Hindlimb muscle (tissue), 1 donor: ENCODE results near the gene SETD1A. TPM values are rescaled to one million over a fixed set of nuclear protein-coding genes. Genes with fewer than 3 reads are reported as not detected.
A peak's percentile ranks its signal among the peaks of the same experiment; 100 is the strongest.

ENCODE experiments used
- DNase-seq: peaks from one replicate; pipeline ENCODE4 v3.0.0-alpha.2; 2013
- polyA plus RNA-seq: library from polyadenylated mRNA; unstranded; fragments of 120-200 nt; gene quantifications from one replicate; pipeline ENCODE4 v1.2.1, GENCODE V29; 2013; ENCODE audit not compliant: insufficient read length

The SETD1A gene
- polyA plus RNA-seq: 15.1 TPM

DNA sequence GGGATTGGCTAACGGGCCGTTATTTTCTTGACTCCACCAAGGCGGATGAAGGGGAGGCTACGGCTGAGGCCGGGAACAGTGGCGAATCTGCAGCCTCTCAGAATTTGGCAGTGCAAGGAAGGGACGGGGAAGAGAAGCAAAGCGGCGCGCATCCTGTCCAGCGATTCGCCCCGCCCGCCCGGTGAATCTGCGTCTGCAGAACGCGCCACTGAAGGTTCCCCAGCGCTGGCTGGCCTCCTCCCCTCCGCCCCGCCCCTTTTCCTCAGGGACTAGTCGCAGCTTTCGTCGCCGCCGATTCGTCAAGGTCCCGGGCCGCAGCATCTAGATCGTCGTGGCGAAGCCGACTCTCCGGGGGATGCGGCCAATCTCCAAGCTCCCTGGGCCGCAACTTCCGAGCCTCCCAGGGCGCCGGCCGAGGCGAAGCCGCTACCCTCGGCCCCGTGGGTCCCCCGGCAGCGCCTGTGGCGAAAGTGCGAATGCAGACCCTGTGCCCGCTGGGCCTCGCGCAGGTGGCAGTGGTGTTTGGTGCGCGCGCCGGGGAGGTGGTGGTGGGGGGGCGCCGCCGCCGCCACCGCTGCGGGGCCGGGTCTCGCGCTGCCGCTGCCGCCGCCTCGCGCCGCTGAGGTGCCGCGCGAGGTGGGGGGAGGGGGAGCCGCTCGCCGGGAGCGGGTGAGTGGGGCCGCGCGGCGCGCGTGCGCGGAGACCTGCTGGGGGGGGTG lies at the start of gene SETD1A:
TSS of gene SETD1A (plus strand) at position 299 of the 719 bp plus-strand sequence. CDS start 978 bp downstream, outside the sequence.
- DNase-seq: peak; percentile 95

DNA sequence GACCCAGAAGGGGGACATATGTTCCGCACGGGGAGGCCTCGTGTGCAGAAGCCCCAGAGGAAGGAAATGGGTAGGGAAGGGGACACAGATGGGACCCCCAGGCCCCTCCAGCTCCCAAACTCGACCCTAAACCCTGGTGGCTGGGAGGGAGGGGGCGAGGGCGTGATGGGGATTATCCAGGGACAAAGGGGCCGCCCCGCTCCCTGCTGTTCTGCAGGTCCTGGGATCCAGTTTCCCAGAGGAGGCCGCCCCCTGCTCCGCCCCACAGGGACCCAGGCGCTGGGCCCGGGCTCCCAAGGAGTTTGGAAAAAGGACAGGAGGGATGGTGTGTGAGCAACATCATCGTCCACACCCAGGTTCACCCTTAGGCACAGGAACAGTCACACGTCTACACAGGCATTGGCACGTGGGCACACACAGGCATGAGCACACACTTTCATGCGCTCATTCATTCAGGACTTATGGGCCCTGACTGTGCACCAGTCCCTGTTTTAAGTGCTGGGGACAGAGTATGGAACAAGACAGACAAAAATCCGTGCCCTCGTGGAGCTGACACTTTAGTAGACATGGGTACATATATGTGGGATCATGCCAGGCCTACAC lies 47.0 kb upstream of the SETD1A start:
- no peak for DNase-seq

DNA sequence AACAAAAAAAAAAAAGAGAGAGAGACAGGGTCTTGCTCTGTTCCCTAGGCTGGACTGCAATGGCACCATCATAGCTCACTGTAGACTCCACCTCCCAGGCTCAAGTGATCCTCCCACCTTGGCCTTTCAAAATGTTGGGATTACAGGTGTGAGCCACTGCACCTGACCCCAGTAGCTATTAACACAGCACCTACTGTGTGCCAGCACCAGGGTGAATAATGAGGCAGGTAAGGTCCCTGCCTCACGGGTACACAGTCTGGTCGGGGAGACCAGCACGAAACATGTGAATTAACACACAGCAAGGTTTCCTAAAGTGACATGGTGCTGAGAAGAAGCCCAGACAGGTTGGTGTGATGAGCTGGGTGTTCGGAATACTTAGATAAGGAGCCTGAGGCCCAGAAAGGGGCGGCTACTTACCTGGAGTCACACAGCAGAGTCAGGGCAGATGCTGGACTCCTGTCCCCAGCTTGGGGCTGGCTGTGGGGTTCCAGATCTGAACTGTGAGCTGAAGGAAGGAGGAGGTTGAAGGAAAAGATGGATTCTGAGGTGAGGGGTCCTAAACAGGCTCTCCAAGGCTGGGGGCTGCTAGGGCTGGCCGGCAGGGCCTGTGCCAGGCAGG lies 44.7 kb upstream of the SETD1A start:
- DNase-seq: no peak

DNA sequence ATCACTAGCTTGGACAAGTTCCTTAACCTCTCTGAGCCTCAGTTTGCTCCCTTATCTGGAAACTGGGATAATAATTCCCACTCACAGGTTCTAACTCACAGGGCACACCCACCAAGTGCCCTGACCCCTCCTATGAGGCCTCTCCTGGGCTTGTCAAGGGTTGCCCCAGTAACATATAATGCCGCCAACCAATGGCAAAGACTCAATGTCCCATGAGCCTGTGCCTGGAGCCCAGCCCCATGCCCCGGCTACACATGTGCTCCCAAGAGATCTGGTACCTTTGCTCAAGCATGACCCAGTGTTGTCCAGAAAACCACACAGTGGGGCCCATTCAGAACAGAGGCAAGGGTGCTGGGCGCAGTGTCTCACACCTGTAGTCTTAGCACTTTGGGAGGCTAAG lies 42.7 kb upstream of the SETD1A start:
- DNase-seq: no peak

DNA sequence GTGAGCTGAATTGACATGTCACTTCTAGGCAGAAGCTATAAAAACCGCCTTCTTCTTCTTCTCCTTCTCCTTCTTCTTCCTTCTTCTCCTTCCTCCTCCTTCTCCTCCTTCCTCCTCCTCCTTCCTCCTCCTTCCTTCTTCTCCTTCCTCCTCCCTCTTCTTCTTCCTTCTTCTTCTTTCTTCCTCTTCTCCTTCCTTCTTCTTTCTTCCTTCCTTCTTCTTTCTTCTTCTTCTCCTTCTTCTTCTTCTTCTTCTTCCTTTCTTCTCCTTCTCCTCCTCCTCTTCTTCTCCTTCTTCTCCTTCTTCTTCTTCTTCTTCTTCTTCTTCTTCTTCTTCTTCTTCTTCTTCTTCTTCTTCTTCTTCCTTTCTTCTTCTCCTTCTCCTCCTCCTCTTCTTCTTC lies 38.9 kb upstream of the SETD1A start:
- no peak for DNase-seq

DNA sequence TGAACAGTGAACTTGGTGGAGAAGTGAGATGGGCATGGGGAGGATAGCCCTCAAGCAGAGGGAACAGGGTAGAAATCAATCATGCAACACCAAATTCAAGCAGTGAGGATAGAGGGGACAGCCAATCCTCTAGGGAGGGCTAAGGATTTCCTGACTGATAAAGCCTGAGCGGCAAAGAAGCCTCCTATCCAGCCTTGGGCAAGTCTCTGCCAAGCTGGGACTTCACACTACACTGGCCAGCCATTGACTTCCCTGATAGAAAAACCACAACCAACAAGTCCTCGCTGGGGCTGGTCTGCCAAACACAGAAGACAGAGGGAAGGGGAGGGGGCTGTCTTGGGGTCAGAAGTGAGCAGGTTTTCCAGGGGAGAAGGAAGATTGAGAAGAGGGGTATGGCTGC lies 36.7 kb upstream of the SETD1A start:
- no peak for DNase-seq

DNA sequence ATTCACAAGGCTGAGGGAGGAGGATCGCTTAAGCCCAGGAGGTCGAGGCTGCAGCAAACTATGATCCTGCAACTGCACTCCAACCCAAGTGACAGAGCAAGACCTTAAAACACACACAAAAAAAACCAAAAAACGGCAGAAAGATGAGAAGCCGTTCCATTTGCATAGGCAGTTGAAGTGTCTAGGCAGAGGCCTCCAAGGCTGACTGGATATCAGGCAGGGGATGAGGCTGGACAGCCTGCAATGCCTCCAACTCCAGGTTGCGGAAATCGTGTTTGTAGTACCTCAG lies 36.2 kb upstream of the SETD1A start:
- DNase-seq: no peak

DNA sequence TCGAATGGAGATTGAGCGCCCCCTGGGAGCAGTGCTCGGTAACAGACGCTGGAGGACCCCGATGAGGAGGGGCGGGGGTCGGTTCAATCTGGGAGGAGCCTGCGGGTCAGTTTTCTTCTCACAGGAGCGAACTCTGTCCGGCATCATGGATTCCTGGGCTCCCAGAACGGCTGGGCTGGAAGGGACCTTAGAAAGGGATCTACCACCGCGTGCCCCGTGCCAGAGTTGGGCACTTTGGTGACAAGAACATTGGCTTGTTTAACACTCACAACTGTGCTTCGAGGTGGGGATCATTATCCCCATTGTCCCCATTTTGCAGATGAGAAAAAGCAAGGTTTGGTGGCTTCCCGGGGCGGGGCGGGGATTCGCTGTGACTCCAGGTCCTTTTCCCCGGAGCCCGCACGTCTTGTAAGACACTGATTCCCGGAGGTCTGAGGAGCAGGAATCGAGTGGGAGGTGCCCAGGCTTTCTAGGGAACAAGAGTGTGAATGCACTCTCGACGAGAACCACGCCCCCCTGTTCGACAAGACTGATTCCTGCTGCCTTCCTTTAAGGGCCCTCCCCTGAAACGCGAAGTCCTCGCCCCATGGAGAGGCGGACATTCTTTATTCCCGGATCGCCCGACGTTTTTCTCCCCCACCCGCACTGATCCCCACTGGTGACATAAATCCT lies 35.7 kb upstream of the SETD1A start:
- peak; percentile 95 for DNase-seq

DNA sequence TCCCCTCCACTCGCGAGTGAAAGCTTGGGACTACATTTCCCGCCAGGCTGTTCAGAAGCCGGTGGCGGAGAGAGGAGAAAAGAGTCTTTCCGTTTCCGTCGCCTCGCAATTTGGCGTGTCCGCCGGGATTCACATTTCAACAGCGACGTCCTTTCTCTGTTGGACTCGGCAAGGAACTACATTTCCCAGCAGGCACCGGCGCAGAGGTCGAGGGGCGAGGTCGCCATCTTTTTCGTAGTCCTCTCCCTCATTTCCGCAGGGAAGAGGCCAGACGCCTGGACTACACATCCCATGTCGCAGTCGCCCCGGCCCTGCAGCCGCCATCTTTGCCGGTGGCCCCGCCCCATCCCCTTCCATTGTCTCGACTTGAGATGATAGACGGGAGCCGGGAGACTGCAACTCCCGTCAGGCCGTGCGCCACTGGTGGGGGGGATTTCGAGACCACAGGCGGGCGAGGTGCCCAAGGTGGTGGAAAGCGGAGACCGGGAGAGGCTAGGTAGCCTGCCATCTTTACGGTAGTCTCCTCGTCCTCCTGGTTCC lies 35.1 kb upstream of the SETD1A start:
- peak; percentile 100 for DNase-seq

DNA sequence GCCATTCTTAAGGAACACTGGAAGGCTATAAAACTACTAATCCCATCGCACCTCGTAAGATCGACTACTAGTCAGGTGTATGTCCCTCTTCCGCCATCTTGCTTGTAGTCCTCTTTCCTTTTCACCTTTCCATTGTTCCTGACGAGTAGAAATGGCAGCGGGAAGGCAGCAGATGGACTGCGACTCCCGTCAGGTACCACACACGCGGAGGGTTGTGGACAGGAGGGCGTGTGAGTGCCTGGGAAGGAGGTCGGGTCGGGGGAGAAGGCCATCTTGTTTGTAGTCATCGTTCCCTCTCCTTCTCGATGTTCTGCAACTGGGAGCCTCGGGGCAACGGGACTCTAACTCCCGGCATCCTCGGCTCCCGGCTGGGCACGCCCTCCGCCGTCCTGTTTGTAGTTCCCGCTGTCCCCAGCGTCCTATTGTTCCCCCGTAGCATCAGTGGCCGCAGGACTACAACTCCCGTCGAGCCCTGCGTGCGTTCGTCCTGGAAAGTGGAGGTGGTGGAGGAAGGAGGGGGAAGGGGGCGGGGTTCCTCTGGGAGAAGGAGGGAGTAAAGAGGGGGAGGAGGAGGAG lies 34.5 kb upstream of the SETD1A start:
- peak; percentile 100 for DNase-seq

DNA sequence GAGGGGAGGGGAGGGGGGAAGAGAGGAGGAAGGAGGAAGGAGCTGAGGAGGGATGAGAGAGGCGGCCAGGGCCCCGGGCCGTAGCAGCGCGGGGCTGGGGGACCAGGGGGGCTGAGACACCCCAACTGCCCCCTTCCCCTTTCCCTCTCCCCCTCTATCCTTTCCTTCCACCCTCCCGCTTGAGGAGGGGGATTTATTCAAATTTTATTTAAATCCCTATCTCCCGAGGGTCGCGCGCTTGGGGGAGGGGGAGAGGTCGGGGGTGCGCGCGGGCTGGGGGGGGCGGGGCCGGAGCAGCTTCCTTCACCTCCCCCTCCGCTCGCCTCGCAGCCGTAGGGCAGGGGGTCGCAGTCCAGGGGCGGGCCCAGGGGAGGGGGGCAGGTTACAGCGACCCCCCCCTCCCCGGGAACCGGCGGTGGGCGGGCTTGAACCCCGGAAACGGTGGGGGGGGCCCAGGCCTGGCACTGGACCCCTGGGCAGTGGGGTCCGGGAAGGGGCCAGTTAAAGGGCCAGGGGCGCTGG lies 33.9 kb upstream of the SETD1A start, which contains the start of gene FBXL19:
TSS of gene FBXL19 (plus strand) at position 19 of the 522 bp plus-strand sequence. CDS start 2,183 bp downstream, outside the sequence.
- no peak for DNase-seq

DNA sequence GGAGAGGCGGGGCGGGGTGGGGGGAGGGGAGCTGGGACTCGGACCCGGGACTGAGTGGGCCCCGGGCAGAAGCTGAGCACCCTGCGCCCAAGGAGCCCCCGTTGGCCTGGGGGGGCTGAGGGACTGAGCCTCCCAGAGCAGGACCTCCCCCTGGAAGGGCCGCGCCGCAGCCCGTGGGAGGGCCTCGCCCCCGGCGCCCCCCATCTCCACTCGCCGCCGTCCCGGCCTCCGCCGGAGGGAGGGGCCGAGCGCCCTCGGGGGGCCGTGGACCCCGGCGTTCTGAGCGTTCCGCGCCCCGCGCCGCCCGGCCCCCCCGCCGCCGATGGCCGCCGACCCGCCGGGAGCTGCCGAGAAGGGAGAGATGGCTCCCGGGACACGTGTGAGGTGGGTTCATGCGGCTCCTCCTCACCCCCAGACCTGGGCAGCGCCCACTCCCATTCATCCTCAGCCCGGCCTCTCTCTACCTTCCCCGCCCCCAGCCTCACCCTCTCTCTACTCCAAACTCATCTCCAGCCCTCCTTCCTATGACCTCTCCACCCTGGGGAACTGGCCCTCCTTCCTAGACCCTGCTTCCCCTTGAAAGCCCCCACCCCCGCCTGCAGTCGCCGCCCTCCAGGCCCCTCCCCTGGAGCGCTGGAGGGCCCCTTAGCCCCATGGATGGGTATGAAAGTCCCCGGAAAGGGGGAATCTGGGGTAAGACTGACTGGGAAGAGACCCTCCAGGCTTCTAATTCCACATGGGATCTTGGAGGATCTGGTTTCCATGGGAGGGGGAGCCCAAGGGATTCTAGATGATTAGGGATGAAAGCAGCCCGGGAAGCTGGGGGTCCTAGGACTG lies 33.3 kb upstream of the SETD1A start:
- DNase-seq: no peak

DNA sequence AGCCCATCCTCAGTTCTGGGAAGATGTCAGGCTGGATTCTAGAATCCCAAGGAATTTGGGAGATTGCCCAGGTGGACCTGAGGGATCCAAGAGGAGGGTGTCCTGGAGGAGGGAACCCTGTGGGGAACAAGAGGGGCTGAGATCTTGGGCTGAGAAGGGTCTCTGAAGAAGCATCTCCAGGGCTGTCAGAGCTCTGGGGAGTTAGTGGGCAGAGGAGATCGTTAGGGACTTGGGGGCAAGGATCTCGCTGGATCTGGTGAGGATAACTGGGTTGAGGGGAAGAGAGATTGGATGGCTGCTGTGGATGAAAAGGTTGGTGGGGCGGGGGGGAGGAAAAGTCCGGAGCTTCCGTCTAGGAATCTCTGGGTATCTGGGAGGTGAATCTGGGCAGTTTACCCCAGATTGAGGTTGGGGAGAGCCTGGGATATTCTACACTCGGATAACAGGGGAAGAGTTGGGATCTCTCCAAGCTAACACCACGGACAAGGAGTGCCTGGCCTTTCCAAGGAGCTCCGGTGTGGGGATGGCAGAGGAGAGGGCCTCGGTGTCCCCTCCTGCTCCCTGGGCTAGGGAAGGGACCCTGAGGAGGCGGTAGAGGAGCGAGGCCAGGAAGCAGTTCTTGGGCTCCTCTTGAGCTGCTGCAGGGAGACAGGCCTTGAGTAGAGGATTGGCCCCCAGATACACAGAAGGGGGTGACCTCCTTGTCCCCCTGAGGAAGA lies 32.5 kb upstream of the SETD1A start:
- no peak for DNase-seq

DNA sequence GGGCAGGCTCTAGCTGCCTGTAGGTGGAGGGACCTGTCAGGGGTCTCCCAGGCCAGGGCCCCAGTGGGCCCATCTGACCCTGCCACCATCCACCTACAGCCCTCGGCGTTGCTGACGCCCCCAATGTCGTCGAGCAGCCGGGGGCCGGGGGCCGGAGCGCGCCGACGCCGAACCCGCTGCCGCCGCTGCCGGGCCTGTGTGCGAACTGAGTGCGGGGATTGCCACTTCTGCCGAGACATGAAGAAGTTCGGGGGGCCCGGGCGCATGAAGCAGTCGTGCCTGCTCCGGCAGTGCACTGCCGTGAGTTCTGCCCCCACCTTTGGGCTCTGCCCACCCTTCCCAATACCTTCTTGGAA lies 31.9 kb upstream of the SETD1A start:
- no peak for DNase-seq

DNA sequence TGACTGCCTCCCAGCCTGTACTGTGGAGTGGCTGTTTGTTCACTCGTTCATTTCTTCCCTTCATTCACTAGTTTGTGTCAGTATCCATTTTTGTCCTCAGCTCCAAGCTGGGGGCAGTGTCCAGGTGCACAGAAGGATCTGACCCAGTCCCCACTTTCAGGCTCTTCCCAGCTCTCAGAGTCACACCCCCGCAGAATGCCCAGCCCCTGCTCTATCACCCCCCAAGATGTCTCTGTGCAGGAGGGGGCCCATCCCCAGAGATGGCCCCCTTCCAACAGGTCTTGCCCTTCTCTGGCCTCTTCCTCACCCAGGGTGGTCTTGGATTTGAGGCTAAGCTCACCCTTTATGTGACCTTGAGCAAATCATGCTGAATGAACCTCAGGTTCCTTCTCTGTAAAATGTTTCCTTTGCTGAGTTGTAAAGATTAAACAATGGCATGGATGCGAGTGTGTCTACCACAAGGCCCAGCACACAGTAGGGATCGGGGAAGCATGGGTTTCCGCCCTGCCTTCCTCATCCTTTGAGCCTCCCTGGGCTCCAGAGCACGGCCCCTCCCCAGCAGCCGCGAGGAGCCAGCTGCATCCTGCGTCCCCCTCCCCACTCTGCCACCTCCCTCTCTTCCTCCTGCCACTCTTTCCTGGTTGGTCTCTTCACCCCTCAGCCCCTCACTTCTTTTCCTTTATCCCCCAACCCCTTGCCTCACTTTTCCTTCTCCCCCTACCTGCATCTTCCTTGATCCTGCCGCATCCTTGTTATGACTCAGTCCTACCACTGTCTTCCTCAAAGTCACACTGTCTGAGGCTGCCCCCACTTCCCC lies 31.4 kb upstream of the SETD1A start:
- DNase-seq: no peak

DNA sequence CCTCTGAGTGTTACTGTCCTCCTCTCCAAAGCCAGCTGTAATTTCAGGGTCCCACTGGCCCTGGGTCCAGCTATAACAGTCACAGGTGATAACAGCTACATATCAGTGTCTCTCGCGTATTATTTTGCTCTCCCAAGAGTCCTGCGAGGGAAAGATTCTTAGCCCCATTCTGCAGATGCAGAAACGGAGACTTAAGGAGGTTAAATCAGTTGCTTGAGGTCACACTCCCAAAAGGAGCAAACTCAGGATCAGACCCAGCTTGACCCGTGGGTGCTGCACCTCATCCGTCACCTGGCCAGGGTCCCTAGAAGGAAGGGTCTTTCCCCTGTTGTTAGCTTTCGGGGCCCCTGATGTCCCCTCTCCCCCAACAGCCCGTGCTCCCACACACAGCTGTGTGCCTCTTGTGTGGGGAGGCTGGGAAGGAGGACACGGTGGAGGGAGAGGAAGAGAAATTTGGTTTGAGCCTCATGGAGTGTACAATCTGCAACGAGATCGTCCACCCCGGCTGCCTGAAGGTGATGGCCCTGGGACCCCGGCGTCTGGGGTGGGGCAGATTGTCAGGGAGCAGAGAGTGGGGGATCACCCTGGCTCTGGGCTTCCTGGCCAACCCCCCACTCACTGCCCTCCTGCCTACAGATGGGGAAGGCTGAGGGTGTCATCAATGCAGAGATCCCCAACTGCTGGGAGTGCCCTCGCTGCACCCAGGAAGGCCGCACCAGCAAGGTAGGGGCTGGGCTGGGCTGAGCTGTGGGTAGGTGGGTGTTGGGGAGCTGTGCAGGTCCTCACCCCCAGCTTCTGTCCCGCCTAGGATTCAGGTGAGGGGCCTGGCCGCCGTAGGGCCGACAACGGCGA lies 30.4 kb upstream of the SETD1A start:
- DNase-seq: no peak

DNA sequence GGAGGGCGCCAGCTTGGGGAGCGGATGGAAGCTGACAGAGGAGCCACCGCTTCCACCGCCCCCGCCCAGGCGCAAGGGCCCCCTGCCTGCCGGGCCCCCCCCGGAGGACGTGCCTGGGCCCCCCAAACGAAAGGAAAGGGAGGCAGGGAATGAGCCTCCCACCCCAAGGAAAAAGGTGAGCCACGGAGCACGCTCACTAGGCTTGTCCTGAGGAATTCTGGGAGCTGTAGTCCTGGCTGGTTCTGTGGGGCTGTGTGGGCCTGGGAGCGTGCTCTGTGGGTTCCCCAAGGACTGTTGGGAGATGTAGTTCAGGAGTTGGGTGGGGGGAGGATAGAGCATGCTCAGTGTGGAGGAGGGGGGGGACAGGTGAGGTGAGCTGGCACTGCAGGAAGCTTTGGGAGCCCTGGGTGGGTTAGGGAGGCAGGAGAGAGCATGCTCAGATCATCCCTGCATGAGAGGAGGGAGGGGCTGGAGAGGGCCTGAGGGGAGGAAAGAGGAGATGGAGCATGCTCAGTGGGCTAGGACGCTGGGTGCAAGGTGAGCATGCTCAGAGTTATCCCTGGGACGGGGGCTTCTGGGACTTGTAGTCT lies 29.7 kb upstream of the SETD1A start:
- DNase-seq: peak; percentile 77

DNA sequence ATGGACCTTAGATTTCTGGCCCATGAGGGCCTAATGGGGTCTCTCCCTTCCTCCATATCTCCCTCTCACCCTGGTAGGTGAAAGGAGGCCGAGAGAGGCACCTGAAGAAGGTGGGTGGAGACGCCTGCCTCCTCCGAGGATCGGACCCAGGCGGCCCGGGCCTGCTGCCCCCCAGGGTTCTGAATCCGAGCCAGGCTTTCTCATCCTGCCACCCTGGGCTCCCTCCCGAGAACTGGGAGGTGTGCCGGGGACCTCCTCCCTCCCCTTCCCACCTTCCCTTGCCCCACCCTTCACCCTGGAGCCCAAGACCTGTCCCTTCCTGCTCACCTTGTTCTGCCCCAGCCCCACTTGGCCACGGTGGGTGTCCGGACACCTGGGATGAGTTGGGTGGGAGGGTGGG lies 29.2 kb upstream of the SETD1A start:
- no peak for DNase-seq

DNA sequence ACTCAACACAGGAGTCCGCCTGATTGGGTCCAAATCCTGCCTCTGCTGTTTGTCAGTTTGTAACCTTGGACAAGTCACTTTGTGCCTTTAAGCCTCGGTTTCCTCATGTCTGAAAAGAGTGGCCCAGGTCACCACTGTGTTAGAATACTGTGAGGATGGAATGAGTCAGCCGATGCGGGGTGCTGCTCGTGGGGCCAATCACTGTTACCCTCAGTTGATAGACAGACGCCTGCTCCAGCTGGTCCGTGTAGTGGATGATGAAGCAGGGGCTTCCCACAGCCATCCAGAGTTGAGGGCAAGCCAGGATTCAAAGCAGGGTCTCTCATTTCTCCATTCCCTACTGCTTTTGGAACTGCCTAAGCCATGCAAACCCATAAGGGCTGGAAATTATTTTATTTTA lies 28.4 kb upstream of the SETD1A start:
- no peak for DNase-seq
